Measurements from ENCODE around the gene NTRK1.

- peak; percentile 90 for TF ChIP-seq CTCF (tag by site-specific recombination; IDR thresholded peaks at IDR 0.05)
- TF ChIP-seq ZNF148 (tag by site-specific recombination; IDR thresholded peaks at IDR 0.05; ENCODE audit: borderline replicate concordance), result no peak
- TF ChIP-seq YY2 (tag by site-specific recombination; IDR thresholded peaks at IDR 0.05), result no peak
- no peak for TF ChIP-seq GLI4 (tag by site-specific recombination; IDR thresholded peaks at IDR 0.05)
- no peak for TF ChIP-seq ZBTB21 (tag by site-specific recombination; IDR thresholded peaks at IDR 0.05)
- TF ChIP-seq KLF9 (tag by site-specific recombination; IDR thresholded peaks at IDR 0.05; ENCODE audit: low read depth), result peak; percentile 84
- no peak for TF ChIP-seq ZNF707 (tag by site-specific recombination; IDR thresholded peaks at IDR 0.05)
- no peak for TF ChIP-seq SCRT1 (tag by site-specific recombination; IDR thresholded peaks at IDR 0.05; ENCODE audit: borderline replicate concordance)
- no peak for TF ChIP-seq ZNF747 (tag by site-specific recombination; IDR thresholded peaks at IDR 0.05)
- TF ChIP-seq ZNF629 (tag by site-specific recombination; IDR thresholded peaks at IDR 0.05), result no peak; the same call in 1 of the 2 replicates
- TF ChIP-seq REPIN1 (tag by site-specific recombination; IDR thresholded peaks at IDR 0.05; ENCODE audit: low read depth), result no peak
- no peak for TF ChIP-seq TSHZ1 (tag by site-specific recombination; IDR thresholded peaks at IDR 0.05; ENCODE audit: borderline replicate concordance)
- TF ChIP-seq YY1 (tag by site-specific recombination; IDR thresholded peaks at IDR 0.05), result no peak
Measured at GRCh38 chr1:156927215-156928042, 66.8 kb downstream of the NTRK1 start.

Measured in HEK293 (cell line).